ENCODE measurements around the gene USP15. TPM values are rescaled to one million over a fixed set of nuclear protein-coding genes. Genes with fewer than 3 reads are reported as not detected.
A peak's percentile ranks its signal among the peaks of the same experiment; 100 is the strongest.
"Not testable (repeated sequence)": the region's sequence is repeated elsewhere in the genome, so short reads cannot be mapped to it uniquely, and the experiment has no call there.

Gene USP15
- total and polyA plus RNA-seq, 4 experiments from 2014 or later, result 79.1 to 156 (median 119) TPM

- H3K27me3 ChIP-seq (ENCODE audit: insufficient read depth, low read length); H3K9me3 ChIP-seq (ENCODE audit: control insufficient read depth in 1 of 2, low read length in 2 of 2); POLR2A ChIA-PET (ENCODE audit: partially characterized antibody); H3K27ac ChIP-seq (ENCODE audit: low read depth, low read length); H3K27me3 Mint-ChIP-seq; H3K4me3 ChIP-seq (ENCODE audit: low read length in 2 of 2); DNase-seq; H3K4me1 ChIP-seq (ENCODE audit: insufficient read depth, low read length); CTCF ChIA-PET (ENCODE audit: partially characterized antibody): not testable (repeated sequence)
- H3K4me1 Mint-ChIP-seq, result peaks cover 36 to 55% (median 45%) of the 10 kb centered on the region in 4 donors
- H3K36me3 ChIP-seq (ENCODE audit: insufficient read depth, low read length), result peaks cover 17% of the 10 kb centered on the region
- H3K27ac Mint-ChIP-seq, result peak overlapping the region in 2 of 7 donors; percentile 47 to 54
- H3K9me3 Mint-ChIP-seq, result peaks cover 0 to 11% (median 0%) of the 10 kb centered on the region in 8 donors
- intact Hi-C loops (cut with micrococcal nuclease), result loop anchor here (5.0 kb wide), 1 partner anchor 83 kb away; the partner anchor contains the start of gene USP15
- H3K4me3 Mint-ChIP-seq, result peak overlapping the region in 1 of 8 donors; percentile 31
- peaks cover 57 to 62% of the 10 kb centered on the region in 2 donors for H3K36me3 Mint-ChIP-seq
Observed at GRCh38 chr12:62344731-62345556, 84.7 kb downstream of the USP15 start.

DNA sequence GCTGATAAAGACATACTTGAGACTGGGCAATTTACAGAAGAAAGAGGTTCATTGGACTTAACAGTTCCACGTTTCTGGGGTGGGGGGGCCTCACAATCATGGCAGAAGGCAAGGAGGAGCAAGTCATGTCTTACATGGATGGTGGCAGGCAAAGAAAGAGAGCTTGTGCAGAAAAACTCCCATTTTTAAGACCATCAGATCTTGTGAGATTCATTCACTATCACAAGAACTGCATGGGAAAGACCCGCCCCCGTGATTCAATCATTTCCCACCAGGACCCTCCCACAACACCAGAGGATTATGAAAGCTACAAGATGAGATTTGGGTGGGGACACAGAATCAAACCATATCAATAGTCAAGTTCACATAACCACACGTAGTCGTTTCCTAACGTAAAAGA is 85.5 kb downstream of the USP15 start:
- CTCF ChIA-PET (ENCODE audit: partially characterized antibody), result no interaction called here
- Histone ChIP-seq H3K36me3 (ENCODE audit: insufficient read depth, low read length) (peaks cover 20% of the 10 kb centered on the region), H3K27ac (ENCODE audit: low read depth, low read length) (no peak overlapping the region), H3K9me3 (ENCODE audit: control insufficient read depth in 1 of 2, low read length in 2 of 2) (no peaks in the 10 kb centered on the region), H3K27me3 (ENCODE audit: insufficient read depth, low read length) (no peaks in the 10 kb centered on the region), H3K4me3 (ENCODE audit: low read length in 2 of 2) (no peak overlapping the region), H3K4me1 (ENCODE audit: insufficient read depth, low read length) (peaks cover 3% of the 10 kb centered on the region)
- H3K27ac Mint-ChIP-seq, result peak overlapping the region in 4 of 7 donors; percentile 19 to 54 (median 40)
- H3K4me1 Mint-ChIP-seq, result peaks cover 31 to 49% (median 39%) of the 10 kb centered on the region in 4 donors
- POLR2A ChIA-PET (ENCODE audit: partially characterized antibody), result no interaction called here
- peaks cover 0 to 11% (median 0%) of the 10 kb centered on the region in 8 donors for H3K9me3 Mint-ChIP-seq
- intact Hi-C loops (cut with micrococcal nuclease), result loop anchor here (5.0 kb wide), 1 partner anchor 83 kb away; the partner anchor contains the start of gene USP15
- no peak for DNase-seq
- peaks cover 50 to 58% of the 10 kb centered on the region in 2 donors for H3K36me3 Mint-ChIP-seq
- no peak overlapping the region for H3K4me3 Mint-ChIP-seq
- H3K27me3 Mint-ChIP-seq, result no peaks in the 10 kb centered on the region

DNA sequence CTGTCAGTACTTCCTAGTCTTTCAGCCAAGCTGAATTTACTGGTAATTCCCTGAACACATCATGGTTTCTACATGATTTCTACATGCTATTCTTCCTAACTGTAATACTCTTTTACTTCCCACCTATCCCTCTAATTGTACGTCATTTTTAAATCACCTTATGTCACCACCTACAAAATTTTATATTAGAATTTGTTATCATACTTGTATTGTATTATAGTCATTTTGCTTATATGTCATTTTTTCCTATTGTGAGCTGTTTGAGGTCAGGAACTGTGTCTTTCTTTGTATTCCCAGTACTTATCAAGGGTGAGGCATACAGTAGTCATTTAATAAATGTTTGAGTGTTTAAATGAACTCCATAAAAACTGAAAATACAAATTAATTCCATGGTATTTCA is 86.6 kb downstream of the USP15 start:
- Mint-ChIP-seq H3K9me3 (peaks cover 0 to 11% (median 0%) of the 10 kb centered on the region in 8 donors), H3K4me3 (no peak overlapping the region), H3K36me3 (peaks cover 41 to 55% of the 10 kb centered on the region in 2 donors), H3K27me3 (no peaks in the 10 kb centered on the region), H3K4me1 (peaks cover 25 to 40% (median 32%) of the 10 kb centered on the region in 4 donors), H3K27ac (peak overlapping the region in 3 of 7 donors; percentile 3 to 54 (median 43))
- H3K36me3 ChIP-seq (ENCODE audit: insufficient read depth, low read length), result peaks cover 24% of the 10 kb centered on the region
- intact Hi-C loops (cut with micrococcal nuclease), result loop anchor here (5.0 kb wide), 1 partner anchor 85 kb away; the partner anchor contains the start of gene USP15
- H3K27me3 ChIP-seq (ENCODE audit: insufficient read depth, low read length), result no peaks in the 10 kb centered on the region
- no peaks in the 10 kb centered on the region for H3K9me3 ChIP-seq (ENCODE audit: control insufficient read depth in 1 of 2, low read length in 2 of 2)
- no peak overlapping the region for H3K27ac ChIP-seq (ENCODE audit: low read depth, low read length)
- no peak for DNase-seq
- peaks cover 8% of the 10 kb centered on the region for H3K4me1 ChIP-seq (ENCODE audit: insufficient read depth, low read length)
- ChIA-PET POLR2A (ENCODE audit: partially characterized antibody) (no interaction called here), CTCF (ENCODE audit: partially characterized antibody) (no interaction called here)
- H3K4me3 ChIP-seq (ENCODE audit: low read length in 2 of 2), result no peak overlapping the region

DNA sequence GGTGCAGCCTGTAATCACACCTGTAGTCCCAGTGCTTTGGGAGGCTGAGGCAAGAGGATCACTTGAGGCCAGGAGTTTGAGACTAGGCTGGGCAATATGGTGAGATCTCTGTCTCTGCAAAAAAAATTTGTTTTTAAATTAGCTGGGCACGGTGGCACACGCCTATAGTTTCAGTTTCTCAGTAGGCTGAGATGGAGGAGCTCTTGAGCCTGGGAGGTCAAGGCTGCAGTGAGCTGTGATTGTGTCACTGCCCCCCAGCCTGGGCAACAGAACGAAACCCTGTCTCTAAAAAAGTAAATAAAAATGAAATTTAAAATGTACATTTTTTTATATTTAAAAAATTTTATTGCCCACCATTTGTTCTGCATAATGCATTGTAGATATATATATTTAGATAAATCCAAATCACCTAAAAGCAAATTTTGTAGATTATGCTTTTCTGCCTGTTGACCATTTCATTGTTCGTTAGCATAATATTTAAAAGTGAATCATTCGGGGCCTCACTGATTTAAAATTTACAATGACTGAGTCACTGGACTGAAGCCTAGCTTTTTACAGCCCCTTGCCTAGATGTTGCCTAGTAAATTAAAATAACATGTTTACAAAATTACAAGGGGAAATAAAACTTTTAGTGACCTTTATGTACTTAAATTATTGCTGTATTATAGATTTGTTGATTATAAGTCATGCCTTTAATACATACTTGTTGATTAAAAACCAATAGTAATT is 87.9 kb downstream of the USP15 start:
- intact Hi-C loops (cut with micrococcal nuclease), result loop anchor here (5.0 kb wide), 1 partner anchor 86 kb away; the partner anchor contains the start of gene USP15
- H3K4me1 Mint-ChIP-seq, result peaks cover 25 to 36% (median 29%) of the 10 kb centered on the region in 4 donors
- H3K4me1 ChIP-seq (ENCODE audit: insufficient read depth, low read length), result peaks cover 8% of the 10 kb centered on the region
- DNase-seq, result no peak
- no peak overlapping the region for H3K27ac ChIP-seq (ENCODE audit: low read depth, low read length)
- H3K27me3 Mint-ChIP-seq, result no peaks in the 10 kb centered on the region
- no peak overlapping the region for H3K4me3 Mint-ChIP-seq
- H3K4me3 ChIP-seq (ENCODE audit: low read length in 2 of 2), result no peak overlapping the region
- no peaks in the 10 kb centered on the region for H3K9me3 ChIP-seq (ENCODE audit: control insufficient read depth in 1 of 2, low read length in 2 of 2)
- CTCF ChIA-PET (ENCODE audit: partially characterized antibody), result no interaction called here
- POLR2A ChIA-PET (ENCODE audit: partially characterized antibody), result no interaction called here
- peaks cover 29 to 47% of the 10 kb centered on the region in 2 donors for H3K36me3 Mint-ChIP-seq
- H3K27ac Mint-ChIP-seq, result peak overlapping the region in 1 of 7 donors; percentile 60
- peaks cover 18% of the 10 kb centered on the region for H3K36me3 ChIP-seq (ENCODE audit: insufficient read depth, low read length)
- H3K27me3 ChIP-seq (ENCODE audit: insufficient read depth, low read length), result no peaks in the 10 kb centered on the region
- H3K9me3 Mint-ChIP-seq, result peaks cover 0 to 11% (median 0%) of the 10 kb centered on the region in 8 donors

DNA sequence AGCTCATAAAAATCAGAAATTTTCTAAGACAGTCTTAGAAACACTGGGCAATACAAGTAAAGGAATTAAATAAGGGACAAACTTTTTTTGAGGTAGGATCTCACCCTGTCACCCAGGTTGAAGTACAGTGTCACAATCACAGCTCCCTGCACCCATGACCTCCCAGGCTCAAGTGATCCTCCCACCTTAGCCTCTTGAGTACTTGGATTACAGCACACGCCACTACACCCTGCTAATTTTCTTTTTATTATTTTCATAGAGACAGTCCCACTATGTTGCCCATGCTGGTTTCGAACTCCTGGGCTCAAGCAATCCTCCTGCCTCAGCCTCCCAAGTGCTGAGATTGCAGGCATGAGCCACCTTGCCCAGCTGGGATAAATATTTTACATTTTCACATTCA is 90.3 kb downstream of the USP15 start:
- no peak overlapping the region for H3K27ac ChIP-seq (ENCODE audit: low read depth, low read length)
- no peak for DNase-seq
- ChIA-PET POLR2A (ENCODE audit: partially characterized antibody) (no interaction called here), CTCF (ENCODE audit: partially characterized antibody) (no interaction called here)
- H3K27me3 Mint-ChIP-seq, result no peaks in the 10 kb centered on the region
- H3K4me3 ChIP-seq (ENCODE audit: low read length in 2 of 2), result no peak overlapping the region
- H3K4me3 Mint-ChIP-seq, result no peak overlapping the region
- H3K9me3 ChIP-seq (ENCODE audit: control insufficient read depth in 1 of 2, low read length in 2 of 2), result no peaks in the 10 kb centered on the region
- no peaks in the 10 kb centered on the region for H3K27me3 ChIP-seq (ENCODE audit: insufficient read depth, low read length)
- peaks cover 6% of the 10 kb centered on the region for H3K36me3 ChIP-seq (ENCODE audit: insufficient read depth, low read length)
- peaks cover 21 to 33% (median 26%) of the 10 kb centered on the region in 4 donors for H3K4me1 Mint-ChIP-seq
- peaks cover 19 to 34% of the 10 kb centered on the region in 2 donors for H3K36me3 Mint-ChIP-seq
- intact Hi-C loops (cut with micrococcal nuclease), result no loop called here
- peaks cover 8% of the 10 kb centered on the region for H3K4me1 ChIP-seq (ENCODE audit: insufficient read depth, low read length)
- peaks cover 0 to under 1% (median 0%) of the 10 kb centered on the region in 8 donors for H3K9me3 Mint-ChIP-seq
- H3K27ac Mint-ChIP-seq, result peak overlapping the region in 3 of 7 donors; percentile 36 to 74 (median 57)

- ChIA-PET POLR2A (ENCODE audit: partially characterized antibody) (interaction anchor here (0.7 kb wide), 1 partner anchor 13 kb away, joined by 3 read pairs; no protein-coding TSS in a partner anchor), CTCF (ENCODE audit: partially characterized antibody) (no interaction called here)
- Histone ChIP-seq H3K9me3 (ENCODE audit: control insufficient read depth in 1 of 2, low read length in 2 of 2) (no peaks in the 10 kb centered on the region), H3K36me3 (ENCODE audit: insufficient read depth, low read length) (peaks cover 6% of the 10 kb centered on the region), H3K27me3 (ENCODE audit: insufficient read depth, low read length) (no peaks in the 10 kb centered on the region), H3K4me3 (ENCODE audit: low read length in 2 of 2) (no peak overlapping the region), H3K27ac (ENCODE audit: low read depth, low read length) (no peak overlapping the region), H3K4me1 (ENCODE audit: insufficient read depth, low read length) (peaks cover 8% of the 10 kb centered on the region)
- Mint-ChIP-seq H3K4me3 (no peak overlapping the region), H3K36me3 (peaks cover 15 to 35% of the 10 kb centered on the region in 2 donors), H3K9me3 (no peaks in the 10 kb centered on the region), H3K4me1 (peaks cover 17 to 27% (median 24%) of the 10 kb centered on the region in 4 donors), H3K27ac (no peak overlapping the region), H3K27me3 (no peaks in the 10 kb centered on the region)
- DNase-seq, result no peak
- intact Hi-C loops (cut with micrococcal nuclease), result no loop called here
Observed at GRCh38 chr12:62351326-62351725, 91.1 kb downstream of the USP15 start.

DNA sequence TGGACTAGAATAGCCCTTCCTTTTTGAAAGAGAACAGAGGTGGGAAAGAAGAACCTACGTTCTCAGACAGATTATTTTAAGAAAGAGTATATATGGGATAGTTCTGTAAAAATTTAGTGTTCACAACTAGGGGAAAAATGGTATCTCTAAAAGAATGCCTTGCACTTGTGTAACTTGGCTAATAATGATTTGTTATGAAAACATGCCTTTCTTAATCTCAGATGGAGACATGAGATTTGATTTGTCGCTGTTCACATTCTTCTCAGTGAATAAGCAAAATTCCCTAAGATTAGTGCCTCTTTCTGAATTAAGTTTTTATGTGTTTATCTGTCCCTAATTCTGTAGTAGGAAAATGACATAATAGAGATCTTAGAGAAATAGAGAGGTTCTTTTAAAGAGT is 100.8 kb downstream of the USP15 start:
- Histone ChIP-seq H3K9me3 (ENCODE audit: control insufficient read depth in 1 of 2, low read length in 2 of 2) (no peaks in the 10 kb centered on the region), H3K27ac (ENCODE audit: low read depth, low read length) (no peak overlapping the region), H3K36me3 (ENCODE audit: insufficient read depth, low read length) (peaks cover 5% of the 10 kb centered on the region), H3K27me3 (ENCODE audit: insufficient read depth, low read length) (no peaks in the 10 kb centered on the region), H3K4me3 (ENCODE audit: low read length in 2 of 2) (no peak overlapping the region), H3K4me1 (ENCODE audit: insufficient read depth, low read length) (peaks cover 4% of the 10 kb centered on the region)
- ChIA-PET CTCF (ENCODE audit: partially characterized antibody) (no interaction called here), POLR2A (ENCODE audit: partially characterized antibody) (no interaction called here)
- DNase-seq, result no peak
- Mint-ChIP-seq H3K27me3 (no peaks in the 10 kb centered on the region), H3K36me3 (peaks cover 49 to 59% of the 10 kb centered on the region in 2 donors), H3K9me3 (peaks cover 0 to 4% (median 3%) of the 10 kb centered on the region in 8 donors), H3K4me3 (no peak overlapping the region), H3K27ac (no peak overlapping the region), H3K4me1 (peaks cover 19 to 32% (median 29%) of the 10 kb centered on the region in 4 donors)
- intact Hi-C loops (cut with micrococcal nuclease), result loop anchor here (5.0 kb wide), 1 partner anchor 99 kb away; the partner anchor contains the start of gene USP15
